HepG2 (cell line): ENCODE results near the gene NUP133. TPM values are rescaled to one million over a fixed set of nuclear protein-coding genes. Genes with fewer than 3 reads are reported as not detected.

Experiments
- ATAC-seq: fragments of 200-7000 bp; cut with Tn5 transposase; 3 replicates; pipeline ENCODE4 v1.9.1; 2020; ENCODE audit warnings: mild to moderate bottlenecking, moderate library complexity
- BruUV-seq: library from RNA; stranded (reverse); fragments of 400-500 nt; replicated peaks from 2 replicates; lab custom pipeline; 2021; lab: Mats Ljungman, UMichigan
- CTCF ChIA-PET: fragments of 300-600 bp; formaldehyde crosslinking; extraction: SDS; loops from one replicate; lab custom pipeline; 2021; ENCODE audit warnings: low total read pairs, inconsistent platforms, low intra/inter-chr PET ratio; lab: Yijun Ruan, JAX
- POLR2A ChIA-PET: fragments of 350-600 bp; sonication (Branson Sonifier 250); formaldehyde crosslinking; loops from one replicate; lab custom pipeline; 2020; ENCODE audit warnings: antibody characterized with exemption, inconsistent platforms; lab: Yijun Ruan, JAX
- DNase-seq: peaks from one replicate; pipeline ENCODE4 v3.0.0-alpha.2; 2015; ENCODE audit warnings: low spot score
- FAIRE-seq: peaks from 3 replicates; lab custom pipeline; 2011; peaks lifted over from hg19 to GRCh38; lab: Jason Lieb, UNC
- H2AFZ ChIP-seq: one replicate; pipeline ENCODE4 v1.6.1; 2011; ENCODE audit warnings: low read length, inconsistent platforms
- H3K27ac ChIP-seq: fragments of 300-600 bp; 3 replicates; pipeline ENCODE4 v1.8.0; 2011; ENCODE audit warnings: mixed run types, mild to moderate bottlenecking, mixed read lengths, low read length, inconsistent platforms; ENCODE audit not compliant: insufficient read depth; ENCODE audit errors: extremely low read length
- H3K27me3 ChIP-seq, 2 experiments: fragments of 200-600 bp in 1 of 2; 2 replicates in 1 of 2; 3 replicates in 1 of 2; pipeline versions ENCODE4 v1.6.0 to v1.8.0; 2011; ENCODE audit warnings: low read length in 2 of 2, mild to moderate bottlenecking in 2 of 2, moderate library complexity in 2 of 2, inconsistent platforms in 1 of 2; ENCODE audit not compliant: insufficient read depth in 2 of 2, control insufficient read depth in 1 of 2
- H3K36me3 ChIP-seq, 2 experiments: fragments of 200-600 bp in 1 of 2; replicated peaks in 1 of 2; 2 replicates in 1 of 2; 3 replicates in 1 of 2; pipeline versions ENCODE4 v1.5.1 to v1.8.0; 2011; ENCODE audit warnings: low read length in 2 of 2, inconsistent platforms in 1 of 2; ENCODE audit not compliant: insufficient read depth in 2 of 2, control insufficient read depth in 1 of 2
- H3K4me1 ChIP-seq: 2 replicates; pipeline ENCODE4 v1.5.1; 2012; ENCODE audit warnings: low read length, inconsistent platforms; ENCODE audit not compliant: insufficient read depth
- H3K4me2 ChIP-seq: 2 replicates; pipeline ENCODE4 v1.6.0; 2011; ENCODE audit warnings: low read depth, low read length, inconsistent platforms
- H3K4me3 ChIP-seq, 3 experiments: fragments of 200-600 bp in 1 of 3; sonication (generic), shearing (Covaris generic) in 1 of 3; replicated peaks in 1 of 3; 2 replicates each; pipeline ENCODE4 v1.5.1; 2011 to 2016; ENCODE audit warnings: low read length in 3 of 3, inconsistent platforms in 2 of 3, low read depth in 2 of 3, mild to moderate bottlenecking in 2 of 3, control low read depth in 1 of 3, mixed read lengths in 1 of 3; ENCODE audit not compliant: insufficient read depth in 1 of 3
- H3K79me2 ChIP-seq: one replicate; pipeline ENCODE4 v1.6.1; 2011; ENCODE audit warnings: low read length, inconsistent platforms; ENCODE audit not compliant: insufficient read depth
- H3K9ac ChIP-seq: 2 replicates; pipeline ENCODE4 v1.6.0; 2011; ENCODE audit warnings: mild to moderate bottlenecking, low read depth, low read length, inconsistent platforms; ENCODE audit not compliant: insufficient read depth
- H3K9me3 ChIP-seq: 2 replicates; pipeline ENCODE4 v1.5.1; 2012; ENCODE audit warnings: mild to moderate bottlenecking, low read length
- H4K20me1 ChIP-seq: 2 replicates; pipeline ENCODE4 v1.6.0; 2011; ENCODE audit warnings: inconsistent platforms, mild to moderate bottlenecking, low read length, moderate library complexity; ENCODE audit not compliant: insufficient read depth
- GABPB1 ChIP-seq: IDR thresholded peaks from 2 replicates; pipeline ENCODE4 v1.6.1; 2016; ENCODE audit warnings: mild to moderate bottlenecking, missing genetic modification reagents, moderate library complexity, missing compliant biosample characterization
- KLF11 ChIP-seq: IDR thresholded peaks from 2 replicates; pipeline ENCODE4 v1.6.1; 2016; ENCODE audit warnings: missing compliant biosample characterization
- RBM39 ChIP-seq: fragments of 200-400 bp; formaldehyde crosslinking; IDR thresholded peaks from one replicate; pipeline ENCODE4 v1.6.1; 2018; ENCODE audit warnings: antibody characterized with exemption, mild to moderate bottlenecking, low read depth, low read length; ENCODE audit not compliant: poor library complexity, severe bottlenecking
- ZNF101 ChIP-seq: sonication (generic); formaldehyde crosslinking; IDR thresholded peaks from 2 replicates; pipeline ENCODE4 v1.4.0; 2020; ENCODE audit warnings: mild to moderate bottlenecking, low read depth, missing genetic modification reagents, borderline replicate concordance
- ZNF142 ChIP-seq: sonication (generic); formaldehyde crosslinking; IDR thresholded peaks from 2 replicates; pipeline ENCODE4 v1.4.0; 2020; ENCODE audit warnings: missing genetic modification reagents
- ZNF543 ChIP-seq: sonication (generic); formaldehyde crosslinking; IDR thresholded peaks from 2 replicates; pipeline ENCODE4 v1.4.0; 2020; ENCODE audit warnings: mild to moderate bottlenecking, missing genetic modification reagents
- WGBS: methylation state at CpG from one replicate; pipeline ENCODE4 v1.1.6; 2017; ENCODE audit warnings: low lambda C conversion rate; 5-methylcytosine and 5-hydroxymethylcytosine counted together
- in situ Hi-C: cut with HindIII; loops from 2 replicates; pipeline ENCODE4 v1.10.0; 2017; ENCODE audit warnings: low pct_unique_long_range_greater_than_20kb; ENCODE audit not compliant: extremely low pct_ligation_motif_present
- intact Hi-C: fragments of 100-400 bp; cut with micrococcal nuclease; formaldehyde crosslinking; loops from one replicate; pipeline ENCODE4 v1.10.0; 2022; ENCODE audit not compliant: unreplicated experiment
- polyA plus RNA-seq, 8 experiments: library from polyadenylated mRNA; depleted of rRNA in 3 of 8; stranded (reverse) in 7 of 8; unstranded in 1 of 8; fragments of >200 nt; fragmentation: Illumina TruSeq in 4 of 8; extraction: Trizol in 4 of 8; gene quantifications; 2 replicates each; pipeline versions ENCODE4 v1.2.1 to v1.2.3, GENCODE V29; 2011 to 2016; ENCODE audit warnings: low read depth in 4 of 8, missing spikeins in 1 of 8, mixed read lengths in 1 of 8; ENCODE audit not compliant: insufficient read depth in 1 of 8
- total RNA-seq, 5 experiments: library from RNA; depleted of rRNA; stranded (reverse); fragments of >200 nt; fragmentation: Illumina TruSeq; extraction: Trizol; gene quantifications; 2 replicates each; pipeline ENCODE4 v1.2.3, GENCODE V29; 2016; ENCODE audit warnings: low read depth in 1 of 5
- TF ChIP-seq, protein P1 (sequence below): sonication (generic); formaldehyde crosslinking; IDR thresholded peaks from 2 replicates; pipeline ENCODE4 v1.8.1; 2023; ENCODE audit warnings: missing genetic modification reagents, inconsistent platforms, borderline replicate concordance
- TF ChIP-seq, protein P2 (sequence below): sonication (generic); formaldehyde crosslinking; IDR thresholded peaks from 2 replicates; pipeline ENCODE4 v1.4.0; 2020; ENCODE audit warnings: missing genetic modification reagents, borderline replicate concordance
- TF ChIP-seq, protein P3 (sequence below): sonication (generic); formaldehyde crosslinking; IDR thresholded peaks from 2 replicates; pipeline ENCODE4 v1.5.0; 2020; ENCODE audit warnings: missing genetic modification reagents
- TF ChIP-seq, protein P4 (sequence below): sonication (generic); formaldehyde crosslinking; IDR thresholded peaks from 2 replicates; pipeline ENCODE4 v1.5.0; 2020; ENCODE audit warnings: missing genetic modification reagents, mild to moderate bottlenecking, borderline replicate concordance

Gene NUP133
- total and polyA plus RNA-seq, 2 of the 13 experiments (the other 11 are each of a cell fraction or from before 2014, with no cell fraction given) = 17.7 to 45.6 TPM

DNA sequence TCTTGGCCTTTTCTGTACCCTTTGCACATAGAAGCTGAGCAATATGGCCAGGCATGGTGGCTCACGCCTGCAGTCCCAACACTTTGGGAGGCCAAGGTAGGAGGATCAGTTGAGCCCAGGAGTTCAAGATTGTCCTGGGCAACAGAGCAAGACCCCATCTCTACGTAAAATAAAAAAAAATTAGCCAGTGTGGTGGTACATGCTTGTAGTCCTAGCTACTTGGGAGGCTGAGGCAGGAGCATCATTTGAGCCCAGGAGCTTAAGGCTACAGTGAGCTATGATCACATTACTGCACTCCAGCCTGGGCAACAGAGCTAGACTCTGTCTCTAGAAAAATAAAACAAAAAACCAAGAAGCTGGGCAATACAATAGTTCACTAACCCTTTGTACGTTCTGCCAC, 80.6 kb downstream of the NUP133 start:
- CTCF ChIA-PET = no interaction called here
- 3% methylated on average over 3 of the region's 3 CpGs for WGBS
- H3K9me3 ChIP-seq = no peaks in the 10 kb centered on the region
- TF ChIP-seq ZNF543 = no peak
- TF ChIP-seq, protein P1, sequence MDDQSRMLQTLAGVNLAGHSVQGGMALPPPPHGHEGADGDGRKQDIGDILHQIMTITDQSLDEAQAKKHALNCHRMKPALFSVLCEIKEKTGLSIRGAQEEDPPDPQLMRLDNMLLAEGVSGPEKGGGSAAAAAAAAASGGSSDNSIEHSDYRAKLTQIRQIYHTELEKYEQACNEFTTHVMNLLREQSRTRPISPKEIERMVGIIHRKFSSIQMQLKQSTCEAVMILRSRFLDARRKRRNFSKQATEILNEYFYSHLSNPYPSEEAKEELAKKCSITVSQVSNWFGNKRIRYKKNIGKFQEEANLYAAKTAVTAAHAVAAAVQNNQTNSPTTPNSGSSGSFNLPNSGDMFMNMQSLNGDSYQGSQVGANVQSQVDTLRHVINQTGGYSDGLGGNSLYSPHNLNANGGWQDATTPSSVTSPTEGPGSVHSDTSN (CRISPR knock-in tag) = no peak
- no peak for TF ChIP-seq RBM39
- TF ChIP-seq, protein P2, sequence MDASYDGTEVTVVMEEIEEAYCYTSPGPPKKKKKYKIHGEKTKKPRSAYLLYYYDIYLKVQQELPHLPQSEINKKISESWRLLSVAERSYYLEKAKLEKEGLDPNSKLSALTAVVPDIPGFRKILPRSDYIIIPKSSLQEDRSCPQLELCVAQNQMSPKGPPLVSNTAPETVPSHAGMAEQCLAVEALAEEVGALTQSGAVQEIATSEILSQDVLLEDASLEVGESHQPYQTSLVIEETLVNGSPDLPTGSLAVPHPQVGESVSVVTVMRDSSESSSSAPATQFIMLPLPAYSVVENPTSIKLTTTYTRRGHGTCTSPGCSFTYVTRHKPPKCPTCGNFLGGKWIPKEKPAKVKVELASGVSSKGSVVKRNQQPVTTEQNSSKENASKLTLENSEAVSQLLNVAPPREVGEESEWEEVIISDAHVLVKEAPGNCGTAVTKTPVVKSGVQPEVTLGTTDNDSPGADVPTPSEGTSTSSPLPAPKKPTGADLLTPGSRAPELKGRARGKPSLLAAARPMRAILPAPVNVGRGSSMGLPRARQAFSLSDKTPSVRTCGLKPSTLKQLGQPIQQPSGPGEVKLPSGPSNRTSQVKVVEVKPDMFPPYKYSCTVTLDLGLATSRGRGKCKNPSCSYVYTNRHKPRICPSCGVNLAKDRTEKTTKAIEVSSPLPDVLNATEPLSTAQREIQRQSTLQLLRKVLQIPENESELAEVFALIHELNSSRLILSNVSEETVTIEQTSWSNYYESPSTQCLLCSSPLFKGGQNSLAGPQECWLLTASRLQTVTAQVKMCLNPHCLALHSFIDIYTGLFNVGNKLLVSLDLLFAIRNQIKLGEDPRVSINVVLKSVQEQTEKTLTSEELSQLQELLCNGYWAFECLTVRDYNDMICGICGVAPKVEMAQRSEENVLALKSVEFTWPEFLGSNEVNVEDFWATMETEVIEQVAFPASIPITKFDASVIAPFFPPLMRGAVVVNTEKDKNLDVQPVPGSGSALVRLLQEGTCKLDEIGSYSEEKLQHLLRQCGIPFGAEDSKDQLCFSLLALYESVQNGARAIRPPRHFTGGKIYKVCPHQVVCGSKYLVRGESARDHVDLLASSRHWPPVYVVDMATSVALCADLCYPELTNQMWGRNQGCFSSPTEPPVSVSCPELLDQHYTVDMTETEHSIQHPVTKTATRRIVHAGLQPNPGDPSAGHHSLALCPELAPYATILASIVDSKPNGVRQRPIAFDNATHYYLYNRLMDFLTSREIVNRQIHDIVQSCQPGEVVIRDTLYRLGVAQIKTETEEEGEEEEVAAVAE (CRISPR knock-in tag) = no peak
- no peak for TF ChIP-seq KLF11 (CRISPR knock-in tag)
- TF ChIP-seq, protein P3, sequence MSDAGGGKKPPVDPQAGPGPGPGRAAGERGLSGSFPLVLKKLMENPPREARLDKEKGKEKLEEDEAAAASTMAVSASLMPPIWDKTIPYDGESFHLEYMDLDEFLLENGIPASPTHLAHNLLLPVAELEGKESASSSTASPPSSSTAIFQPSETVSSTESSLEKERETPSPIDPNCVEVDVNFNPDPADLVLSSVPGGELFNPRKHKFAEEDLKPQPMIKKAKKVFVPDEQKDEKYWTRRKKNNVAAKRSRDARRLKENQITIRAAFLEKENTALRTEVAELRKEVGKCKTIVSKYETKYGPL (CRISPR knock-in tag) = no peak
- no peak for TF ChIP-seq ZNF142 (CRISPR knock-in tag)
- TF ChIP-seq ZNF101 (CRISPR knock-in tag) = no peak
- no peak for TF ChIP-seq GABPB1 (CRISPR knock-in tag)
- TF ChIP-seq, protein P4, sequence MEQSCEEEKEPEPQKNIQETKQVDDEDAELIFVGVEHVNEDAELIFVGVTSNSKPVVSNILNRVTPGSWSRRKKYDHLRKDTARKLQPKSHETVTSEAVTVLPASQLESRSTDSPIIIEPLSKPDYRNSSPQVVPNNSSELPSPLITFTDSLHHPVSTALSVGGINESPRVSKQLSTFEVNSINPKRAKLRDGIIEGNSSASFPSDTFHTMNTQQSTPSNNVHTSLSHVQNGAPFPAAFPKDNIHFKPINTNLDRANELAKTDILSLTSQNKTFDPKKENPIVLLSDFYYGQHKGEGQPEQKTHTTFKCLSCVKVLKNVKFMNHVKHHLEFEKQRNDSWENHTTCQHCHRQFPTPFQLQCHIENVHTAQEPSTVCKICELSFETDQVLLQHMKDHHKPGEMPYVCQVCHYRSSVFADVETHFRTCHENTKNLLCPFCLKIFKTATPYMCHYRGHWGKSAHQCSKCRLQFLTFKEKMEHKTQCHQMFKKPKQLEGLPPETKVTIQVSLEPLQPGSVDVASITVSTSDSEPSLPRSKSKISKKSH (CRISPR knock-in tag) = no peak

More for the DNA sequence above, 80.6 kb downstream of the NUP133 start:
- no peak for DNase-seq
- no TSS peak for BruUV-seq
- Histone ChIP-seq H2AFZ (no peak overlapping the region), H3K9ac (no peak overlapping the region), H3K27me3 (0 out of 5 replicates have a peak, but pooled peaks cover 2 to 4% of the 10 kb centered on the region in 2 experiments), H3K36me3 (no peaks in the 10 kb centered on the region), H3K27ac (no peak overlapping the region), H3K4me2 (no peak overlapping the region), H3K79me2 (no peaks in the 10 kb centered on the region), H3K4me1 (no peaks in the 10 kb centered on the region), H4K20me1 (no peaks in the 10 kb centered on the region), H3K4me3 (no peak overlapping the region)
- in situ Hi-C loops (no loop called here), intact Hi-C loops (no loop called here)
- no peak for FAIRE-seq
- POLR2A ChIA-PET = no interaction called here
- ATAC-seq = no peak
